Astrocyte (in vitro differentiated cells and primary cell): ENCODE results near the gene DLK2. TPM values are rescaled to one million over a fixed set of nuclear protein-coding genes. Genes with fewer than 3 reads are reported as not detected.
"Not testable (repeated sequence)": the region's sequence is repeated elsewhere in the genome, so short reads cannot be mapped to it uniquely, and the experiment has no call there.

Experiments used
- DNase-seq: peaks from one replicate; pipeline ENCODE4 v3.0.0-alpha.2; 2010; ENCODE audit warnings: low read depth
- FAIRE-seq: peaks from 2 replicates; lab custom pipeline; 2011; peaks lifted over from hg19 to GRCh38; lab: Jason Lieb, UNC
- H2AFZ ChIP-seq: 2 replicates; pipeline ENCODE4 v1.6.0; 2012; ENCODE audit warnings: low read depth, low read length, inconsistent platforms
- H3K27ac ChIP-seq: 2 replicates; pipeline ENCODE4 v1.5.1; 2011; ENCODE audit warnings: low read depth, low read length, inconsistent platforms
- H3K27me3 ChIP-seq: 2 replicates; pipeline ENCODE4 v1.6.0; 2011; ENCODE audit warnings: low read length, inconsistent platforms; ENCODE audit not compliant: insufficient read depth
- H3K36me3 ChIP-seq: 2 replicates; pipeline ENCODE4 v1.5.1; 2011; ENCODE audit warnings: low read length, inconsistent platforms; ENCODE audit not compliant: insufficient read depth
- H3K4me1 ChIP-seq: 2 replicates; pipeline ENCODE4 v1.5.1; 2011; ENCODE audit warnings: low read length, inconsistent platforms; ENCODE audit not compliant: insufficient read depth
- H3K4me2 ChIP-seq: 2 replicates; pipeline ENCODE4 v1.6.0; 2012; ENCODE audit warnings: low read length, inconsistent platforms
- H3K4me3 ChIP-seq: 2 replicates; pipeline ENCODE4 v1.5.1; 2011; ENCODE audit warnings: low read depth, mild to moderate bottlenecking, low read length, inconsistent platforms; ENCODE audit not compliant: insufficient read depth
- H3K79me2 ChIP-seq: 2 replicates; pipeline ENCODE4 v1.6.0; 2012; ENCODE audit warnings: mild to moderate bottlenecking, low read length, inconsistent platforms; ENCODE audit not compliant: insufficient read depth
- H3K9ac ChIP-seq: 2 replicates; pipeline ENCODE4 v1.6.0; 2012; ENCODE audit warnings: mild to moderate bottlenecking, low read length, inconsistent platforms
- H3K9me3 ChIP-seq: 2 replicates; pipeline ENCODE4 v1.5.1; 2012; ENCODE audit warnings: low read depth, mild to moderate bottlenecking, low read length, inconsistent platforms; ENCODE audit not compliant: insufficient read depth
- H4K20me1 ChIP-seq: 2 replicates; pipeline ENCODE4 v1.6.0; 2012; ENCODE audit warnings: low read length, inconsistent platforms; ENCODE audit not compliant: insufficient read depth
- H3K27ac Mint-ChIP-seq: one replicate; pipeline ENCODE4 v1.8.0; 2021; ENCODE audit warnings: mild to moderate bottlenecking, mixed read lengths; ENCODE audit not compliant: unreplicated experiment
- H3K27me3 Mint-ChIP-seq: one replicate; pipeline ENCODE4 v1.8.0; 2021; ENCODE audit warnings: low read depth, mixed read lengths; ENCODE audit not compliant: unreplicated experiment
- H3K36me3 Mint-ChIP-seq: one replicate; pipeline ENCODE4 v1.8.0; 2021; ENCODE audit warnings: low read depth, mixed read lengths; ENCODE audit not compliant: unreplicated experiment
- H3K4me1 Mint-ChIP-seq: one replicate; pipeline ENCODE4 v1.8.0; 2021; ENCODE audit warnings: low read depth, mixed read lengths; ENCODE audit not compliant: unreplicated experiment
- H3K4me3 Mint-ChIP-seq: one replicate; pipeline ENCODE4 v1.8.0; 2021; ENCODE audit warnings: mild to moderate bottlenecking, moderate library complexity, mixed read lengths; ENCODE audit not compliant: unreplicated experiment
- H3K9me3 Mint-ChIP-seq: one replicate; pipeline ENCODE4 v1.8.0; 2021; ENCODE audit warnings: mild to moderate bottlenecking, mixed read lengths; ENCODE audit not compliant: unreplicated experiment
- EZH2 ChIP-seq: IDR thresholded peaks from 2 replicates; pipeline ENCODE4 v1.6.1; 2012; ENCODE audit warnings: mild to moderate bottlenecking, low read length, inconsistent platforms; ENCODE audit not compliant: insufficient read depth
- total RNA-seq: library from RNA; stranded (reverse); gene quantifications from 2 replicates; pipeline ENCODE4 v1.2.1, GENCODE V29; 2021
- TF ChIP-seq, protein P1 (sequence below): IDR thresholded peaks from 2 replicates; pipeline ENCODE4 v1.5.1; 2011; ENCODE audit warnings: low read depth, mild to moderate bottlenecking, inconsistent platforms, low read length, moderate library complexity; ENCODE audit not compliant: insufficient read depth

The DLK2 gene
- total RNA-seq, 1 donor from 2014 or later, result 0.68 TPM

- Histone ChIP-seq H4K20me1 (peaks cover 26% of the 10 kb centered on the region), H2AFZ (no peak overlapping the region), H3K27me3 (no peaks in the 10 kb centered on the region), H3K4me2 (no peak overlapping the region), H3K27ac (no peak overlapping the region), H3K79me2 (peaks cover under 1% of the 10 kb centered on the region), H3K36me3 (peaks cover 26% of the 10 kb centered on the region), H3K9ac (no peak overlapping the region), H3K4me3 (no peak overlapping the region), H3K9me3 (no peaks in the 10 kb centered on the region), H3K4me1 (no peaks in the 10 kb centered on the region)
- H3K27ac Mint-ChIP-seq, result no peak overlapping the region
- peaks cover 33% of the 10 kb centered on the region for H3K36me3 Mint-ChIP-seq
- H3K4me1 Mint-ChIP-seq, result peaks cover 3% of the 10 kb centered on the region
- H3K27me3 Mint-ChIP-seq, result peaks cover 2% of the 10 kb centered on the region
- no peaks in the 10 kb centered on the region for H3K9me3 Mint-ChIP-seq
- DNase-seq (no peak), FAIRE-seq (no peak)
- H3K4me3 Mint-ChIP-seq, result no peak overlapping the region
- TF ChIP-seq, protein P1, sequence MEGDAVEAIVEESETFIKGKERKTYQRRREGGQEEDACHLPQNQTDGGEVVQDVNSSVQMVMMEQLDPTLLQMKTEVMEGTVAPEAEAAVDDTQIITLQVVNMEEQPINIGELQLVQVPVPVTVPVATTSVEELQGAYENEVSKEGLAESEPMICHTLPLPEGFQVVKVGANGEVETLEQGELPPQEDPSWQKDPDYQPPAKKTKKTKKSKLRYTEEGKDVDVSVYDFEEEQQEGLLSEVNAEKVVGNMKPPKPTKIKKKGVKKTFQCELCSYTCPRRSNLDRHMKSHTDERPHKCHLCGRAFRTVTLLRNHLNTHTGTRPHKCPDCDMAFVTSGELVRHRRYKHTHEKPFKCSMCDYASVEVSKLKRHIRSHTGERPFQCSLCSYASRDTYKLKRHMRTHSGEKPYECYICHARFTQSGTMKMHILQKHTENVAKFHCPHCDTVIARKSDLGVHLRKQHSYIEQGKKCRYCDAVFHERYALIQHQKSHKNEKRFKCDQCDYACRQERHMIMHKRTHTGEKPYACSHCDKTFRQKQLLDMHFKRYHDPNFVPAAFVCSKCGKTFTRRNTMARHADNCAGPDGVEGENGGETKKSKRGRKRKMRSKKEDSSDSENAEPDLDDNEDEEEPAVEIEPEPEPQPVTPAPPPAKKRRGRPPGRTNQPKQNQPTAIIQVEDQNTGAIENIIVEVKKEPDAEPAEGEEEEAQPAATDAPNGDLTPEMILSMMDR, result no peak
- no peak for TF ChIP-seq EZH2
Observed at GRCh38 chr6:43502666-43503065, 47.3 kb upstream of the DLK2 start.

DNA sequence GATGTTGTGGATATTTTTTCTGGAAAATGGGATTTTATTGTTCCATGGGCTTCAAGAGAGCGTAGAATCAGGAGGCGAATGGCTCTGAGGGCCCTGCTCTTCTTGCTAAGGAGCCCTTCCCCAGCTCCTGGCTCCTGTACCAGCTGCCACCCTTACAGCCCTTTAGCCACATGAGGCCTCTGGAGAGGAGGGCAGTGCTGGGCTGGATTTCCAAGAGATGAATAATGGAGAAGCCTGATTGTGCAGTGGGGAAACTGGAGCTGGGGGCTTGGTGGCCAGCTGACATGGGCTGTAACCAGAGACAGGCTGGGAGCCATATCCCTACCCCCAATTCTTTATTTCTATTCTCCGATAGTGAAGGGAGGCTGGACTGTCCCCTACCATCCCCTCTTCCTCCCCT is 45.6 kb upstream of the DLK2 start:
- no peaks in the 10 kb centered on the region for H3K9me3 ChIP-seq
- H3K36me3 ChIP-seq, result peaks cover 26% of the 10 kb centered on the region
- no peak for FAIRE-seq
- no peaks in the 10 kb centered on the region for H3K27me3 Mint-ChIP-seq
- no peak for DNase-seq
- no peaks in the 10 kb centered on the region for H3K27me3 ChIP-seq
- no peak overlapping the region for H3K27ac Mint-ChIP-seq
- no peak overlapping the region for H3K4me2 ChIP-seq
- no peak overlapping the region for H3K27ac ChIP-seq
- peaks cover 32% of the 10 kb centered on the region for H3K36me3 Mint-ChIP-seq
- H4K20me1 ChIP-seq, result peaks cover 34% of the 10 kb centered on the region
- H3K4me1 ChIP-seq, result peaks cover 15% of the 10 kb centered on the region
- no peak overlapping the region for H3K4me3 ChIP-seq
- no peak overlapping the region for H3K4me3 Mint-ChIP-seq
- H3K4me1 Mint-ChIP-seq, result peaks cover 15% of the 10 kb centered on the region
- no peak overlapping the region for H3K9ac ChIP-seq
- no peaks in the 10 kb centered on the region for H3K9me3 Mint-ChIP-seq
- H3K79me2 ChIP-seq, result peaks cover 8% of the 10 kb centered on the region
- TF ChIP-seq, protein P1, result no peak
- no peak for TF ChIP-seq EZH2
- no peak overlapping the region for H2AFZ ChIP-seq

DNA sequence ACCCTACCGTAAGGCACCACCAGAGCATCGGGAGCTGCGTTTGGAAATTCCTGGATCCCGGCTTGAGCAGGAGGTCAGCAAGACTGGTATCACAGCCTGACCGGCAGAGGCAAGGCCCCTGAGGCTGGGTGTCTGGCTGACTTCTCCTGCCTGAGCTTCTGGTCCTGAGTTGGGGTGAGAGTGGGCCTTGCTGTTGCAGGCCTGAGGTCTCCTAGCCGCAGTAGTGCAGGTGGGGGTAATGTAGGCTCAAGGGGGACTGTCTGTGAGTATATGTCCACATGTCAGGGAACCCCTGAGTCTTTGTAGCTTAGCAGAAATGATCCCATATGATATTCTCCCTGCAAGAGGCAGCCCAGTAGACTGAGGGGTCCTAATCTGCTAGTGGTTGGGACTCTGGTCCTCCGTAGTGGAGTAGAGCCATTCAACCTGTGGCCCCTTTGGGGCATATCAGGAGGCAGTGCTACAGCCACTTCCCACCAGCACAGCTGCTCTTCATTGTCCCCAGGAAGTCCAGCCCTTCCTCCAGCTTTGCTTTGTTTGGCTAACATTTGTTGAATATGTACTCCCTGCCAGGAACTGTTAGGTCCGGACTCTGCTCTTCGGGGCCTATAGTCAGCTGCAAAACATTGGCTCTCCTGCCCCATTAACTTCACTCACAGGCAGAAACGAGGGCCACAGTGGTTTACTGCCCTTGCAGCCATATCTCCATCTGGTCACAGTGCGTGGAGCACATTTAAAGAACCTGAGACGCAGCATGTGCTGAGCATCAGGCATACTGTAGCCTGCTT is 43.9 kb upstream of the DLK2 start:
- Histone ChIP-seq H3K27me3 (no peaks in the 10 kb centered on the region), H3K4me2 (no peak overlapping the region), H3K9me3 (no peaks in the 10 kb centered on the region), H3K79me2 (peaks cover 20% of the 10 kb centered on the region), H2AFZ (no peak overlapping the region), H3K36me3 (peaks cover 26% of the 10 kb centered on the region), H3K4me1 (peaks cover 22% of the 10 kb centered on the region), H3K9ac (no peak overlapping the region), H3K4me3 (no peak overlapping the region), H4K20me1 (peaks cover 51% of the 10 kb centered on the region), H3K27ac (no peak overlapping the region)
- Mint-ChIP-seq H3K4me3 (no peak overlapping the region), H3K4me1 (peaks cover 17% of the 10 kb centered on the region), H3K27me3 (no peaks in the 10 kb centered on the region), H3K36me3 (peaks cover 30% of the 10 kb centered on the region), H3K27ac (no peak overlapping the region), H3K9me3 (no peaks in the 10 kb centered on the region)
- no peak for TF ChIP-seq EZH2
- TF ChIP-seq, protein P1, result no peak
- FAIRE-seq (no peak), DNase-seq (no peak)

GRCh38 chr6:43498291-43498690 is 42.9 kb upstream of the DLK2 start:
- peaks cover 17% of the 10 kb centered on the region for H3K4me1 Mint-ChIP-seq
- H3K27ac Mint-ChIP-seq, H3K27me3 ChIP-seq, H3K9me3 Mint-ChIP-seq, FAIRE-seq, H3K4me2 ChIP-seq, H3K9me3 ChIP-seq, H3K27ac ChIP-seq, H2AFZ ChIP-seq, H3K27me3 Mint-ChIP-seq, H3K4me3 Mint-ChIP-seq, DNase-seq, H3K4me3 ChIP-seq, H3K9ac ChIP-seq: not testable (repeated sequence)
- Histone ChIP-seq H3K36me3 (peaks cover 20% of the 10 kb centered on the region), H4K20me1 (peaks cover 60% of the 10 kb centered on the region), H3K79me2 (peaks cover 29% of the 10 kb centered on the region), H3K4me1 (peaks cover 24% of the 10 kb centered on the region)
- peaks cover 23% of the 10 kb centered on the region for H3K36me3 Mint-ChIP-seq
